Amygdala (tissue), 56 donors: ENCODE results near the gene ZNF148.

Source experiments
- DNase-seq, 56 donors: peaks; one replicate each; lab custom pipeline; 2025; lab: John Stamatoyannopoulos, UW

ZNF148 gene

DNA sequence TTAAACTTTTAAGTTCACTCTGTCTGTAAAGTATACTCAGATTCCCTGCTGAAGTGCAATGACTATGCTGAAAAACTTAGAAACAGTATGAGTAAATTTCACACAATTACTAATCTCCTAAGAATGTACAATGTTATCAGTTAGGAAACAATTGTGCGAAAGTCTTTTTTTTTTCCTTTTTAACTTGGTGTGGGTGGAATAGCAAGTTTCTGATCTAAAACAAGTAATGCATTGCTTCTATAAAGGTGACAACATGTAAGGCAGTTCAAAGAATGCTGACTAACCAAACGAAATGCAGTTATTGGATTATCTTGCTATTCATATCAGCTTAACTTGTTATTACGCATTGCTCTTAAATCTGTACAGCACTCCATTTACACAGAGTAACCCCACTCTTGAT, 143.2 kb downstream of the ZNF148 start:
- no peak for DNase-seq

DNA sequence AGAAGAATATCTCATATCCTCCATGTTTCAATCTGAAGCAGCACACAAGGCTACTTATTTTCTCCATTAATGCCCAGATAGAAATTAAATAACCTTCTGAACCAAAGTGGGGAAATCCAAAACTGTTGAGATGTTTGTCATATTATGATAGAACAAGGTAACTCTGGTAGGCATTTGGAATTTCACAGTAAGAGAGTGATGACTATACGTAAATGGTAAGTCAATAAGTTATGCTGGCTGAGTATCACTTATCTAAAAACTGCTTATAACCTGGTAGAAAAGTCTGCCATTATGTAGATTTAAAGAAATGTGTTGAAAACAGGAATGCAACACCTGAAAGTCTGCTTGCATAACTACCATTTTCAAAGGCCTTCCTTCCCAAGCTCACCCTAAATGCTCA, 145.4 kb downstream of the ZNF148 start:
- no peak for DNase-seq

DNA sequence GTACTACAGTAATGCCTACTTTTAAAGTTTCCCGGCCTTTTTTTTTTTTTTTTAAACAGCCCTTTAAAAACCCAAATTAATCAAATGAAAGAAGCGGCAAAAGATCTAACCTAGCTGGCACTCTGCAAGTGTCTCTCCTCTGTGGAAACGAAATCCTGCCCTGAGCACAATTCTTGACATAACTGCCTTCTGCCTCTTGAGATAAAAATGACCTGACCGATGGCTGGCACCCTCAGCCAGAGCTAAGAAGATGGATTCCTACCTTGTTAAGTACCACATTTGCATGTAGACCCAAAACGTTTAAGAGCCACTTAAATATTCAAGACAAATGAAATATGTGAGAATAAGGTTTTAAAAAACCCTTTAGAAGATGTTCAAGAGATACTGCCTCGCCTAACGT, 146.0 kb downstream of the ZNF148 start:
- DNase-seq, result no peak

DNA sequence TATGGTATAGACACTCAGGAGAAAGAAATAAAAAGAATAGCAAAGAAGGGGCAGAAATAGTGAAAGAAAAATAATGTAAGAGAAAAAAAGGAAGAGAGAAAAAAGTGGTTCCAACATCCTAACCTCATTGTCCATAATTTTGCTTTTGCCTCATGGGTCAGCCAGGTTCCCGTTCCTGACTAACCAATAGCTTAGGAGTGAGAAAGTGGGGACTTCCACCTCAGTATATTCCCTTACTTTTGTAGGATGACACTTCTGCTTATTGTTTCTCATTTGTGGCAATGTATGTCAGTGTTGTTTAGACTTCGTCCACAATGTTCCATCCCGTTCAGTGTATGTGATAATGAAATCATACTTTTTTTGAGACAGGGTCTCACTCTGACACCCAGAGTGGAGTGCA, 153.3 kb downstream of the ZNF148 start:
- no peak for DNase-seq

DNA sequence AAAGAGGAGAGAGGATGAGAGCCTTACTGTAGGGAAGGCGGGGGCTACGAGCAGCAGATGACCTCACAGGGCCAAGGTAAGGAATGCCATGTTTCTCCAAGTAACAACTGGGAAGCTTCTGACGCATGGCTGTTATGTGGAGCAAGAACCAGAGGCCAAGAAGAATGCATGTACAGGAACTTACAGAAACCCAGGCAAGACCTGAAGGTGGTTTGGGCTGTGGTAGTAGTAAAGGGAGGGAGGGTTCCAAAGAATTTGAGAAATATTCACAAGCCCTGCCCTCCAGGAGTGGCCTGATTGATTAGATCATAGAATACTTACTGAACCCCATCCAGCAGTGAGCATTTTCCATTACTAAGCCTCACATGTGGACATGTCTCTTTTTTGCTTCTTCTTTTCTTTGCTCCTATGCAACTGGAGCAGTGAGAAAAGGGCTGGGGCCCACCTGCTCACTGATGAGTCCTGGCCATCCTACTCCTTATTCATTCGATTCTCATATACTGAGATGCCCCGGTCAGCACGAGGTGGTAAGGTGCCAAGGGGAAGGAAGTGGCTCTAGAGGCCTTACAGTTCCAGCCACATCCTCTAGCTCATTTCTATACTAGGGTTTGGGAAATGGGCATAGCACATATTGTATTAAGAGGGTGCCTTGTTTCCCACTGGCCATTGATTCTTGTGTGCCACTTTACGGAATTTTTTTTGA, 154.2 kb downstream of the ZNF148 start:
- no peak for DNase-seq

DNA sequence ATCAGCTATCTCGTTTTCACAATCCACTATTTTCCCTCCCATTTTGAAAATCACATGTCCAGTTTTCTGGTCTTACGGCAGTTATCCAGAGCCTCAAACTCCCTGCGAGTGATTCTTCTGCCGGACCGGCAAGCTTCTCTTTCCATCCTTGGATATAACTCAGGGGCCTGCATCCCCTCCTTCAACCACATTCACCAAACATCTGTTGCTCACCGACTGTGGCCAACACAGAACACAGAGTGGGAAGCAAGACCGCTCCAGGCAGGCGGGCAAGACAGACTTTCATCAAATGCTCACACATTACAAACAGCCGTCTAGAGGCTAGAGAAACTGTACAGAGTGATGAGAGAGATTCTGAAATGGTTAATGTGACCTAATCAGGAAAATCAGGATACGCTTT, 154.9 kb downstream of the ZNF148 start:
- no peak for DNase-seq

DNA sequence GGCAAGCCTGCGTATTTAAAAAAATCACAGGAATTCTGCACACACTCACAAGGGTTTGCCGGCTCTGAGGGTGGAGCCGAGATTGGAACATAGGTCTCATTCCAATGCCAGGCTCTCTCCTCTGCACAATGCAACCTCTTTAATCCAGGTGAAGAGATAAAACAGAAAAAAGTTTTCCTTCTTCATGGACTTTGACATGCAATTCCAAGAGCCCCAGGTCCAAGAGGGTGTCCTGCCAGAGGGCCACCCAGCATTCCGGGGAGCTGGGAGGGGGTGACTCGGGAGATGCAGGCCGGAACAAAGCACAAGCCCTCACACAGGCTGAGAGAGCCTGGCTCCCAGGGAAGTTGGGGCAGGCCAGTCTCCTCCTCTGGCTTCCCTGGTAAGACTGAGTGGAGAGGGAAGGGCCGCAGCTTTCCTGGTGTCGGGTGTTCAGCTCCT, 155.8 kb downstream of the ZNF148 start:
- no peak for DNase-seq

DNA sequence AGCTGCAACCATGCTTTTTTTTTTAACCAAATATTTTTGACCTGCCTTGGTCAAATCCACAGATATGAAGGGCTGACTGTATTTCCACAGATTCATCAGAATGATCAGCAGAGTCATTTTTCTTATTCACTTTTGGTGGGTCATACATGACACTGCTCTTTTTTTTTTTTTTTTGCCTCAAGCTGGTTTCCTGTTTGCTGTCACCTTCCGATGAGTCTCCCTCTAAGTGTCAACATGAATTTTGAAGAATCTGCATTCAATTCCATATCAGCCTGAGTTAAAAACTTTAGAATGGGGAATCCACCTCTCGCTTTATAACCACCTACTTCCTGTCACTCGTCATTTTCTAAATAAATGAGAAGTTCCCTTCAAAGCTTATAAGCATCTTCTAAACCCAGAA, 160.4 kb downstream of the ZNF148 start:
- no peak for DNase-seq

DNA sequence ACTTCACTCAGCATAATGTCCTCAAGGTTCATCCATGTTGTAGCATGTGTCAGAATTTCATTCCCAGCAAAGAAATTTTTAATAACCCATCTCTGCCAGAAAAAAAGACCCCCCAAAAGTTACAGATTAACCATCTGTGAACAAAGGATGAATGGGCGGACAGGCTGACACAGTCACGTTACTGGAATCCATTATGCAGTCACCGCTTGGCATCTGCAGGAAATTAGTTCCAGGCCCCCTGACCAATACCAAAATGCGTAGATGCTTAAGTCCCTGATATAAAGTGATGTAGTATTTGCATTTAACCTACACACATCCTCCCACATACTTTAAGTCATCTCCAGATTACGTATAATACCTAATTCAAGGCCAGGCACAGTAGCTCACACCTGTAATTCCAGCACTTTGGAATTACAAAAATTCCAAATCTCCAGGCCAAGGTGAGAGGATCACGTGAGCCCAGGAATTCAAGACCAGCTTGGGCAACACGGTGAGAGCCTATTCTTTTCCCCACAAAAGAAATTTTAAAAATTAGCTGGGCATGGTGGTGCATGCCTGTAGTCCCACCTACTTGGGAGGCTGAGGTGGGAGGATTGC, 161.1 kb downstream of the ZNF148 start:
- DNase-seq, result no peak

DNA sequence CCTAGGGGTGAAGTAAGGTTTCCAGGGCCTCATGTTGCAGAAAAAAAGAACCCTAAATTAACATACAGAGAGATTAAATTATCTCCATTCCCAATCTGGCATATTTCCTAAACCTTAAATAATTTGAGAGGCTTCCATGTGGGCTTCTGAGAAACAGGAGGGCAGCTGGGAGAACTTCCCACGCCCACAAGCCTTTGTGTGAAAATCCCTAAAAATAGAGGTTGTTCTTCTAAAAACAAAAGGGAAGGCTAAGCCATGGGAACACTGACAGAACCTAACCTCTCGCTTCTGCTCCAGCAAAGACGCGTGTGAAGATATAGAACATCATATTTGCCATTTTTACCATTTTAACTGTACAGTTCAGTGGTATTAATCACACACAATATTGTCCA, 161.8 kb downstream of the ZNF148 start:
- DNase-seq, result no peak

DNA sequence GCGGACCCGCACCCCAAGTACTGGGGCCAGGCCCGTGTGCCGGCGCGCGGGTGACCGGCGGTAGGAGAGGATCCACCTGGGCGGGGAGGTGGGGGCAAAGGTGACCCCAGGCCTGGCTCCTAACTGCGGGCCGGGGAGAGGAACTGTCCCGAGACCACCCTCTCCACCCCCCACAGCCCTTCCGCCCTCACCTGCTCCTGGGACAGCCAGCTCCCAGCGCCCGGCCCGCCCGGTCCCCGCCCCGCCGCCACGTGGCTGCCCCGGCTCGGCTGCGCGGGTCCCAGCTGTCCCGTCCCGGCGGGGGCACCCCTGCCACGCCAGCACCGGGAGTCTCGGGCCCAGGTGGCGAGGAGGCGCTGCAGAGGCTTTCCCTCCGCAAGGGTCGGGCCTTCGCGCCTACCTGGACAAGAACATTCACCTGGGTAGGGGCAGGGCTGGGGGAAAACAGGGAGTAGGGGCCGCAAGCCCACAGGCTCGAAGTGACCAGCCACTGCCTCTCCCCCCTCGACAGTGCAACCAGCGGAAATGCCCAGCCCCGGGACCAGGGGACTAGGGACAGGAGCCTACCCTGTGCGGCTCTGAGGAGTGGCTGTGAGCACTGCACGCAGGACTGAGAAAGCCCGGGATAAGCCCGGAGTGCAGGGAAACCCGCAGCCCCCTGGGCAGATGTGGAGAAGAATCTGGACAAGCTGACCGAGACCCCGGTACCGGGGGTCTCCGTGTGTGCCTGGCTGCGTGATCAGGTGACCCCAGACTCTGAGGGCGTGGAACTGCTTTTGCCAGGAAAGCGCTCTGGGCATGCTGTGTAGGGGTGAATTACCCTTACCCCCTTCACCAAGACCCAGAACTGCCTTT, 162.4 kb downstream of the ZNF148 start, which contains the start of gene SLC12A8:
Gene SLC12A8 (minus strand): TSS at position 240 of the 855 bp plus-strand sequence. CDS start 1,399 bp downstream, outside the sequence.
- no peak for DNase-seq

DNA sequence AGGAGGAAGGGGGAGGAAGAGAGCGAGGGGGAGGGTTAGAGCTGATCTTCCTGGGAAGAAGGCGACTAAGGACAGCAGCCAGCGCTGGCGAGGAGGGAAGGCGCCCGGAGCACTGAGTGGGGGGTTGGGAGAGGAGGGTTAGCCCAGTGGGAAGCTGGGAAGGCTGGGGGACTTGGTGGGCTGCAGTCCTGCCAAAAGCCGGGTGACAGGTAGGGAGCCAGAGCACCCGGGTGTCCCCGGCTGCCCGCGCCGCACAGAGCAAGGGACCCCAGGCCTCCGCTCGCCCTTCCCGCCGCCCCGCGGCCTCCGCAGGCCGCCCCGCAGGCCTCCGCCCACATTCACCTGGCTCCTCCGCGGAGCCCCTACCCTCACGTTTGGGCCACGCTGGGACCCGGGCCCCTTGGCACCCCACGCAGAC, 163.0 kb downstream of the ZNF148 start:
- DNase-seq, result no peak

DNA sequence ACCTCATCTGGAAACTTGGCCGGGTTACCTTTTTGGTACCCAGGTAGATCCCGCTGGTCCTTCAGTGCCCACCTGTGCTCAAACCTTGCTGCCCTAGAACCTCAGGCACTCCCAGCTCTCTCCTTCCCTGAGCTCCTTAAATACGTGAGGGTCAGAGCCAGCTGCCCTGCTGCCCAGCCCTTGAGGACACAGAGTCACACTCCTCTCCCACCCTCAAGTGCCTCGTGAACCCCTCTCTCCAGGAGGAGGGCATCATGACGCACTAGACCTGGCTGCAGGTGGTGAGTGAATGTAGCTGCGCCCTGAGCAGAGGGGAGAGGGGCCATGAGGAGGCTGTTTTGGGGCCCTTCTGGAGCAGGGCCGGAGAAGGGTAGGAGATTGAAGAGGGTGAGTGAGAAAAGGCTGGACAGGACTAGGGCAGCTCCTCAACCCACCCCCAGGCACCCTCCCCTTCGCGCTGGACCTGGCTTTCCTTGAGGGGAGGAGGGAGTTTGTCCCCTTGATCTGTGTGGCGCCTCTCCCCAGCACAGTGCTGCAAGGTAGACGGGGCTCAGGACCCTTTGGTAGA, 163.5 kb downstream of the ZNF148 start:
- no peak for DNase-seq

DNA sequence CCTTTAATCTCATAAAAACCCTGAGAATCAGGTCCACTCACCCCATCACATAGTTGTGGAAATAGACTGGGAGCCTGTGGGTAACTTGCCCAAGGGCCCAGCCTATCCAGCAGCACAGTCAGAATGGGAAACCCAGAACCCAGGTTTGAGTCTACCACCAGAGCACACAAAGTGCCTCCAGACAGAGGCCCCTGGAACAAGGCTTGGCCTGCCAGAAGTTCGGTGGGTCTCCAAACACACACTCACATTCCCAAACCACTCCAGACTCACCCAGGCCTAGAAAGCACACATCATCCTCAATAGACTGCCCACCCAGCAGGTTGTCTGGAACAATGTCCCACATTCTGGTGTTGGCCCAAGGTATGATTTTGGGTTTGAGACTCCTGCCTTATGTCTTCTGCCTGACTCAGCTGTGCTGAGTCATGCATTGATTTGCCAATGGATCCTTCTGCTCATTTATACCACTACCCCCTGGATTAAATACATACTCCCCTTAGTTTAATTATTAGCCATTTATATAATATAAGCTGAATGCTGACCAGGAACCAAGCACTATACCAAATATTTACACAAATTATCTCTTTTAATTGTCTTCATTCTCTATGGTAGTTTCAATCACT, 167.1 kb downstream of the ZNF148 start:
- no peak for DNase-seq

DNA sequence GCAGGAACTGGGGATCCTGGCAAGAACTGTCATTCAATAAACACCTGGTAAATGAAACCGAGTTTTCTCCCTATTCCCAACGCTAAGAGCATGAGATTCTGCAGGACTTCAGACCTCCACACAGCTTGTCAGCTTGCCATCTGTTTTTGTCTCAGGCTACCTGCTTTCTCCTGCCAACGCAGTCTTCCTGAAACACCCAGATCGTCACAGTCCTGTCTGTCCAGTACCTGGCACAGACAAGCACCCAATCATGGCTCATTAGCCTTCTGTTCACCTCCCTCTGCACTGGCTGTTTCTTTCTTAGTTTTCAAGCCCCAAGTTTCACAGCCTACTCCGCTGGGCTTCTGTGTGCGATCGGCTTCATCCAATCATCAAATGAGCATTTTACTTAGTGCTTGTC, 167.6 kb downstream of the ZNF148 start:
- DNase-seq, result no peak

DNA sequence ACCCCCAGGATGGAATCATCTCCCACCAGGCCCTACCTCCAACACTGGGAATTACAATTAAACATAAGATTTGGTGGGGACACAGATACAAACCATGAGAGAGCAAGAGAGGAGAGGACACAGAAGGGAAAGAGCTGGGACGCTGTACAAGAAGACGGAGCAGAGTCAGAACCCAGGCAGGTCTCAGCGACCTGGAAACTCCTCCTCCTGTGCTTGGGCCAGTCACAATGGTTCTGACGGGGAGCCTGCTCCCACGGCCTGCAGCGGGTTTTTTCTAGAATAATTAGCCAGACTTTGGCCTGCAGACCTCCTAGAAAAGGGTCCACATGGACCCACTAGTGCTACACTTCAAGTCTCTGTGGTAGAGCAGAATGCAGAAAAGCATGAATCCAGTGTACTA, 168.2 kb downstream of the ZNF148 start:
- no peak for DNase-seq

DNA sequence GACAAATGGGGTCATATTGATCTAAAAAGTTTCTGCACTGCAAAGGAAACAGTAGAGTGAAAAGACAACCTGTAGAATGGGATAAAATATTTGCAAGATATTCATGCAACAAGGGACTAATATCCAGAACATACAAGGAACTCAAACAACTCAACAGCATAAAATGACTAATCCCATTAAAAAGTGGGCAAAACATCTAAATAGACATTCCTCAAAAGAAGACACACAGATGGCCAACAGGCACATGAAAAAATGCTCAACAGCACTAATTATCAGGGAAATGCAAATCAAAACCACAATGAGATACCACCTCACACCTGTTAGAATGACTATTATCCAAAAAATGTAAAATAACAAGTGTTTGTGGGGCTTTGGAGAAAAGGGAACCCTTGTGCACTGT, 171.4 kb downstream of the ZNF148 start:
- DNase-seq, result no peak

DNA sequence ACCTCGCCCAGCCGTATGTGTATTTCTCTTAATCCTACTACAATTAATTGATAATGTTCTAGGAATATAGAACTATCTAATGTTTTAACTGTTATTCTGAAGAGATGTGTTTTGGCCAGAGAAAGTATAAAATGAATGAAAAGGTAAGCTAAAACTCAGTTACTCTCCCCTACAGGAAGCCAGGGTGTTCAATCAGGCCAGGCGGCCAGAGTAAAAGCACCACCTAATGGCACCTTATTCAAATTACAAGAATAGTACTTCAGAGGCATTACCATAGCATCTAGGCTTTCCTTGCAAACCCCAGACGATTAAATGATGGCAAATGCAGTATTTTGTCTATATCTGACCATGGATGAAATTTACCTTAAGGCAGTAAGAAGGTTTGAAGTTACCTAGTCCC, 172.9 kb downstream of the ZNF148 start:
- DNase-seq, result no peak

DNA sequence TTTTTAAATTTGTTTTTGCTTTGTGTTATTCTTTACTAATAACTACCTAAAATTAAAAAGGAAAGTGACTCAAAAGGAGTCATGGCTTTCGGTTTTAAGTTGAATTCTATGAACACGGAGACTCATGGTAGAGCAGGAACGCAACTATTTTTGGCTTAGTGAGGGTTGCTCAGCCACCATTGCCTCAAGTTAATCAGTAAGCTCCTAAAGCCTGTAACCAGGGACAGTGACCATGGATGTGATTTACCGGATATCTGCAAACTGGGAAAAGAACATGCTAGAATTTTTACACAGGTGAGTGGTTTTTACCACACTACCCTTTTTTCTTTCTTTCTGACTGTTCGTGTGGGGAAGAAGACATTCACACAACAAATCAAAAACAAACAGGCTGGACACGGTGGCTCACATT, 174.4 kb downstream of the ZNF148 start:
- DNase-seq, result no peak

DNA sequence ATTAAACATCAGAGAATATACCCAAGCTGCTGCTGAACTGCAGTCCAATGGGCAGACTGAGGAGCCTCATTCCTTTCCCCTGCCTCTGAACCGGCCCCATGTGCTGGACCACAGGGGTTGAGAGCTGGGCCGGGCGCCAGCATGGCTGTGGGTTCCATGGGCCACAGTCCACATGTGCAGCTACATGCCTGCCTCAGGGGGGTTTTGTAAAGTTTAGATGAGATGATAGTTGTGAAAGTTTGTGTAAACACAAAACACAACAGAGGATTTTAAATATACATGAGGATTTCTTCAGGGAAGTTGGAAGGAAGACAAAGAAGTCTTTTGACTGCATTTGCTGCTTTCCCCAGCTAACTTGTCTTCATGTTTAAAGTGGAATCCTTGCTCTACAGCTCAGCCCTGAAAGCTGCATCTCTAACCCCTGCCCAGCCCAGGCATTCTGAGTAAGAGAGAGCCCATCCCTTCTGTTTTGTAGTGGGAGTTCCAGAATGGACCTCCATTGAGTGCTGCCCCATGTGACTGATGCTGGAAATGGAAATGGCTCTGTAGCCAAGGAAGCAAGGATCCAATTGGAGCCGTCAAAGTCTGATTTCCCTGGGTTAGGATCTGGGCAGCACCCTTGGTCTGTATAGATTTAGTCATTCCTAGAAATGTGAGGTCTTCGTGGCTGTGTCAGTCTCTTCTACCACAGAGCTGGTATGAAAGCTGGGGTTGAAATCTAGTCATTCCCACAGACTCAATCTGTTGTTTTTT, 180.1 kb downstream of the ZNF148 start:
- DNase-seq, result no peak
